ENCODE results near the gene SMIM8.

DNA sequence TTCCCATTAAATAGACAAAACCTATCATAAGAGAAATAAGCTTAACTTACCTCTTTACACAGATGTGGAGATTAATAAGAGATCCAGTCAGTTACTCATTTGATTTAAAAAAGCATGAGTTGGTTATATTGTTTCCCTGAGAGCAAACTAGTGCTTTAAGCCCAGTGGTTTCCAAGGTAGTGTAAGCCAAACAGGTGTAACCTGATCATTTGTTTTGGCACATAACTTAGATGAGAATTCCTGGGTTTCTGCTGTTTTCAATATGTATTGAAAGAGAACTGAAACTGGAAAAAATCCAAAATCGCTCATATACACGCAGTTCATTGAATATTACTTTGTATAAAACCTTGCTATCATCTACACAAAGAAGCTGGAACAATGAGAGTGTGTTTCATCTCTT, 30.5 kb upstream of the SMIM8 start:
- TF ChIP-seq EP300 (conservative IDR thresholded peaks at IDR 0.05; ENCODE audit: poor library complexity, severe bottlenecking) = no peak
- TF ChIP-seq, protein P1, sequence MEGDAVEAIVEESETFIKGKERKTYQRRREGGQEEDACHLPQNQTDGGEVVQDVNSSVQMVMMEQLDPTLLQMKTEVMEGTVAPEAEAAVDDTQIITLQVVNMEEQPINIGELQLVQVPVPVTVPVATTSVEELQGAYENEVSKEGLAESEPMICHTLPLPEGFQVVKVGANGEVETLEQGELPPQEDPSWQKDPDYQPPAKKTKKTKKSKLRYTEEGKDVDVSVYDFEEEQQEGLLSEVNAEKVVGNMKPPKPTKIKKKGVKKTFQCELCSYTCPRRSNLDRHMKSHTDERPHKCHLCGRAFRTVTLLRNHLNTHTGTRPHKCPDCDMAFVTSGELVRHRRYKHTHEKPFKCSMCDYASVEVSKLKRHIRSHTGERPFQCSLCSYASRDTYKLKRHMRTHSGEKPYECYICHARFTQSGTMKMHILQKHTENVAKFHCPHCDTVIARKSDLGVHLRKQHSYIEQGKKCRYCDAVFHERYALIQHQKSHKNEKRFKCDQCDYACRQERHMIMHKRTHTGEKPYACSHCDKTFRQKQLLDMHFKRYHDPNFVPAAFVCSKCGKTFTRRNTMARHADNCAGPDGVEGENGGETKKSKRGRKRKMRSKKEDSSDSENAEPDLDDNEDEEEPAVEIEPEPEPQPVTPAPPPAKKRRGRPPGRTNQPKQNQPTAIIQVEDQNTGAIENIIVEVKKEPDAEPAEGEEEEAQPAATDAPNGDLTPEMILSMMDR (IDR thresholded peaks at IDR 0.05; ENCODE audit: poor library complexity, severe bottlenecking) = no peak
- TF ChIP-seq POLR2AphosphoS5 (IDR thresholded peaks at IDR 0.05) = no peak
- TF ChIP-seq EZH2 (IDR thresholded peaks at IDR 0.05; ENCODE audit: borderline replicate concordance, insufficient read depth, low read length, poor library complexity, severe bottlenecking) = no peak
- no peak for TF ChIP-seq MXI1 (conservative IDR thresholded peaks at IDR 0.05; ENCODE audit: poor library complexity, severe bottlenecking)
- no peak for TF ChIP-seq TAF1 (IDR thresholded peaks at IDR 0.05; ENCODE audit: low read depth)
- TF ChIP-seq, protein P2, sequence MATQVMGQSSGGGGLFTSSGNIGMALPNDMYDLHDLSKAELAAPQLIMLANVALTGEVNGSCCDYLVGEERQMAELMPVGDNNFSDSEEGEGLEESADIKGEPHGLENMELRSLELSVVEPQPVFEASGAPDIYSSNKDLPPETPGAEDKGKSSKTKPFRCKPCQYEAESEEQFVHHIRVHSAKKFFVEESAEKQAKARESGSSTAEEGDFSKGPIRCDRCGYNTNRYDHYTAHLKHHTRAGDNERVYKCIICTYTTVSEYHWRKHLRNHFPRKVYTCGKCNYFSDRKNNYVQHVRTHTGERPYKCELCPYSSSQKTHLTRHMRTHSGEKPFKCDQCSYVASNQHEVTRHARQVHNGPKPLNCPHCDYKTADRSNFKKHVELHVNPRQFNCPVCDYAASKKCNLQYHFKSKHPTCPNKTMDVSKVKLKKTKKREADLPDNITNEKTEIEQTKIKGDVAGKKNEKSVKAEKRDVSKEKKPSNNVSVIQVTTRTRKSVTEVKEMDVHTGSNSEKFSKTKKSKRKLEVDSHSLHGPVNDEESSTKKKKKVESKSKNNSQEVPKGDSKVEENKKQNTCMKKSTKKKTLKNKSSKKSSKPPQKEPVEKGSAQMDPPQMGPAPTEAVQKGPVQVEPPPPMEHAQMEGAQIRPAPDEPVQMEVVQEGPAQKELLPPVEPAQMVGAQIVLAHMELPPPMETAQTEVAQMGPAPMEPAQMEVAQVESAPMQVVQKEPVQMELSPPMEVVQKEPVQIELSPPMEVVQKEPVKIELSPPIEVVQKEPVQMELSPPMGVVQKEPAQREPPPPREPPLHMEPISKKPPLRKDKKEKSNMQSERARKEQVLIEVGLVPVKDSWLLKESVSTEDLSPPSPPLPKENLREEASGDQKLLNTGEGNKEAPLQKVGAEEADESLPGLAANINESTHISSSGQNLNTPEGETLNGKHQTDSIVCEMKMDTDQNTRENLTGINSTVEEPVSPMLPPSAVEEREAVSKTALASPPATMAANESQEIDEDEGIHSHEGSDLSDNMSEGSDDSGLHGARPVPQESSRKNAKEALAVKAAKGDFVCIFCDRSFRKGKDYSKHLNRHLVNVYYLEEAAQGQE (IDR thresholded peaks at IDR 0.05; ENCODE audit: borderline replicate concordance) = no peak
- no peak for TF ChIP-seq SMC3 (conservative IDR thresholded peaks at IDR 0.05; ENCODE audit: poor library complexity)

Measured in neural cell (in vitro differentiated cells).